ENCODE results near the gene CUL9.

Gene CUL9

GRCh38 chr6:43269273-43270007, 87.4 kb downstream of the CUL9 start:
- DNase-seq (ENCODE audit: low read depth in 2 of 2, low spot score in 1 of 2) = no peak

DNA sequence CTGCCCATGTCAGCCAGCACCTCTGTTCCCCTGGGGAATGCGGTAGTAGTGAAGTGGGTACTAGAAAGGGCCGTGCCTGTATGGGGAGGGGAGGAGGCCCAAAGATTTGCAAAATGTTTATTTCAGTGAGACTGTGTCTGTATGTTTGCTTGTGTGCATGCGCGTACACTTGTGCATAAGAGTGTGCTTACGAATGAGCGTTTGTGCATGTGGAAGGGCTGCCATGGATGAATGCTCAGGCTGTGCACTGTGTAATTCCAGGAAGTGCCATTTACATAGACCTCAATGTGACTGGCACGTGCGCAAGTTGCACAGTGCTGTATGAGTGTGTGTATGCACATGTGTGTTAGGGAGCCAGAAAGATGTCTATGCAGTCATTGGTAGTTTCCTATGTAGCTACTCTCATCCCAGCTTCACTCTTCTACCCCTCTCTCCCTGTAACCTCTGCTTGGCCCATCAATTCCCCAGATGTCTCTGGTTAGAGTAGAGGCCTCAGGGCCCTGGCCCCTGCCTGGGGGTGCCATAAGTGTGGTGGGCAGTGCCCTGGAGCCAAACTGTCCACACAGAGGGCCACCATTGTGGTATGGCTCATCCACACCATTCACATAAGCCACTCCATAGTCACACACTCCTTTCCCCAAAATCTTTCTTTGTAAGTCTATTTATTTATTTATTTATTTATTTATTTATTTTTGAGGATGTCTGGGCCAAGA, 89.3 kb downstream of the CUL9 start:
- no peak for DNase-seq (ENCODE audit: low read depth in 2 of 2, low spot score in 1 of 2)

- DNase-seq (ENCODE audit: low read depth in 2 of 2, low spot score in 1 of 2) = no peak
Measured at GRCh38 chr6:43271944-43272343, 89.9 kb downstream of the CUL9 start.

- DNase-seq (ENCODE audit: low read depth in 2 of 2, low spot score in 1 of 2) = no peak
Measured at GRCh38 chr6:43273707-43274106, 91.7 kb downstream of the CUL9 start.
